ENCODE measurements around the gene ATP13A4.

The ATP13A4 gene

DNA sequence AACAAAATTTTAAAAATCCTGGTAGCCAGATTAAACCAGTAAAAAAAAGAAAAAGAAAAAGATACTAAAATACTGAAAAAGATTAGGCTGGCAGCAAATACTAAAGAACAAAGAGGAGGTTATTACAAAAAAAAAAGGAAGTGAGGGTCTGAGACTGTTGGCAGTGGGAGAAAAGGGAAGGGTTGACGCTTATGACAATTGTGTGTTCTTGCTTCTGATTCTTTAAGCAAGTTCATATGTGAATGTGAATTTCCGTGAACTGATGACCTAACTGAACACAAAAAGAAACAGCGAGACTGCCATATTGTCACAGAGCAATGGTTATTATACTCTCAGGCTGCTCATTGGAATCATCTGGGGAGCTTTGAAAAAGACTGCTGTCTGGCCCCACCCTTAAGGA is 56.5 kb downstream of the ATP13A4 start:
- no peaks in the 10 kb centered on the region for H3K9me3 Mint-ChIP-seq
- H3K27me3 Mint-ChIP-seq: no peaks in the 10 kb centered on the region
- H3K4me1 Mint-ChIP-seq: no peaks in the 10 kb centered on the region
- DNase-seq: no peak
- no peaks in the 10 kb centered on the region for H3K36me3 Mint-ChIP-seq
- no peak overlapping the region for H3K4me3 Mint-ChIP-seq
- no peak overlapping the region for H3K27ac Mint-ChIP-seq
- no peak for ATAC-seq (replicated peaks)

- Mint-ChIP-seq H3K4me1 (no peaks in the 10 kb centered on the region), H3K9me3 (no peaks in the 10 kb centered on the region), H3K36me3 (no peaks in the 10 kb centered on the region), H3K4me3 (no peak overlapping the region), H3K27ac (no peak overlapping the region), H3K27me3 (no peaks in the 10 kb centered on the region)
- DNase-seq (no peak), ATAC-seq (replicated peaks) (no peak)
Measured at GRCh38 chr3:193496658-193497057, 58.0 kb downstream of the ATP13A4 start.

DNA sequence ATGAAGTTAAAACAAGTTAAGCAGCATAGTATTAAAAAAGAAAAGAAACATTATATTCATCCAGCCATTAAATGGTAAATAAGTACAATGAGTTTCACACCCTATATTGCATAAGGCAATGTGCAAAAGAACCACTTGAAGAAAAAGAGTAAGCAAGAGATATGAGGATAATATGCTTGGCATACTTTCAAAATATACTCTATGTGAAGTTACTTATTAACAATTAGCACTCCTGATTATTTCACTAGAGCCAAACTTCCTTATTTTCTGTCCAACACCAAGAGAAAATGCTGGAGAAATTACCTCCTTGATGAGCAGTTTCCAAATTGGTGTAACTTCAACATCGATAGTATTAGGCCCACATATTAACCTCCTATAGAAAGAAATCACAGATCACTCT is 63.7 kb downstream of the ATP13A4 start:
- H3K4me1 Mint-ChIP-seq: no peaks in the 10 kb centered on the region
- ATAC-seq (replicated peaks) (no peak), DNase-seq (no peak)
- H3K9me3 Mint-ChIP-seq: no peaks in the 10 kb centered on the region
- H3K36me3 Mint-ChIP-seq: no peaks in the 10 kb centered on the region
- no peak overlapping the region for H3K4me3 Mint-ChIP-seq
- peaks cover 5 to 6% of the 10 kb centered on the region in 2 donors for H3K27me3 Mint-ChIP-seq
- H3K27ac Mint-ChIP-seq: no peak overlapping the region

- Mint-ChIP-seq H3K9me3 (no peaks in the 10 kb centered on the region), H3K4me3 (no peak overlapping the region), H3K4me1 (no peaks in the 10 kb centered on the region), H3K27ac (no peak overlapping the region), H3K36me3 (no peaks in the 10 kb centered on the region), H3K27me3 (peaks cover 5 to 6% of the 10 kb centered on the region in 2 donors)
- ATAC-seq (replicated peaks) (no peak), DNase-seq (no peak)
Measured at GRCh38 chr3:193490580-193490979, 64.1 kb downstream of the ATP13A4 start.

GRCh38 chr3:193489949-193490348 is 64.7 kb downstream of the ATP13A4 start:
- H3K36me3 Mint-ChIP-seq: no peaks in the 10 kb centered on the region
- H3K9me3 Mint-ChIP-seq: no peaks in the 10 kb centered on the region
- ATAC-seq (replicated peaks): no peak
- no peak overlapping the region for H3K4me3 Mint-ChIP-seq
- DNase-seq: no peak
- H3K27ac Mint-ChIP-seq: no peak overlapping the region
- no peaks in the 10 kb centered on the region for H3K4me1 Mint-ChIP-seq
- peaks cover 5 to 6% of the 10 kb centered on the region in 2 donors for H3K27me3 Mint-ChIP-seq

DNA sequence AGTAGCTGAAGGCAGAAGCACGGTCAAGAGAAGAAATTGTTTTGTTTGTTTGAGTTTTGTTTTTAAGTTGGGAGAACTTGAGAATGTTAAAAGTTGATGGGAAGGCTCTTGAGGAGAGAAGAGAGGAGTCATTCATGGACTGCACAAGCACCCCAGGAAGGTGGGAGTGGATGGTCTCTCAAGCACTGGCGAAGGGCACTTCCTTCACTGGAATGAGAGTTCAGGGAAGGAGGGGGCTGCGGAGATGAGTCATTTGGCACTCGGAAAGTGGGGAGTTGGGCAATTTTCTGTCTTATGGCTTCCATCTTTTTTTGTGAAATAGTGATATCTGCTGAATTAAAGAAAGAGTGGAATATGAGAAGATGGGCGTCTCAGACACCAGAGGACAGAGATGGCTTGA is 66.0 kb downstream of the ATP13A4 start:
- no peak overlapping the region for H3K27ac Mint-ChIP-seq

GRCh38 chr3:193483988-193484539 is 70.6 kb downstream of the ATP13A4 start:
- Mint-ChIP-seq H3K27ac (no peak overlapping the region), H3K4me1 (no peaks in the 10 kb centered on the region), H3K27me3 (peaks cover 5 to 6% of the 10 kb centered on the region in 2 donors), H3K4me3 (no peak overlapping the region), H3K36me3 (no peaks in the 10 kb centered on the region), H3K9me3 (no peaks in the 10 kb centered on the region)
- ATAC-seq (replicated peaks): no peak
- DNase-seq: no peak

More for the DNA sequence above, 66.0 kb downstream of the ATP13A4 start:
- no peak for ATAC-seq (replicated peaks)
- no peaks in the 10 kb centered on the region for H3K36me3 Mint-ChIP-seq
- peaks cover 5 to 6% of the 10 kb centered on the region in 2 donors for H3K27me3 Mint-ChIP-seq
- H3K4me3 Mint-ChIP-seq: no peak overlapping the region
- no peaks in the 10 kb centered on the region for H3K4me1 Mint-ChIP-seq
- DNase-seq: no peak
- H3K9me3 Mint-ChIP-seq: no peaks in the 10 kb centered on the region

DNA sequence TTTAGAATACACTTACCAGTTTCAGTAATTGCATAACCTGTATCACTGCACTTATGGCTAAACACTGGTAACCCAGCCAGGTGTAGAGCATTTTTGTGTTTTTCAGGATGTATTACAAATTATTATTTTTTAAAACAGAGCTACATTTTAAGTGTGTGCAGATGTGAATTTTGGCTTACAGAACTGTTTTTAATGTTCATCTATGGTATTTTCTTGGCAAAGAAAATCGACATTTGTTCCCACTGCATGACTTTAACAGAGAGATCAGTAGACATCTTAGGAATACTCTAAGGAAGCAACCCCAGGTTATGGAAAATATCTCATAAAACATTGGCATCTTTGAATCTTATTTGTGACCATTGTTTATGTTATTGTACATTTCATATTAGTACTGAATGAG is 73.3 kb downstream of the ATP13A4 start:
- H3K27me3 Mint-ChIP-seq: peaks cover 4 to 8% of the 10 kb centered on the region in 2 donors
- no peaks in the 10 kb centered on the region for H3K9me3 Mint-ChIP-seq
- no peak overlapping the region for H3K27ac Mint-ChIP-seq
- no peaks in the 10 kb centered on the region for H3K36me3 Mint-ChIP-seq
- no peaks in the 10 kb centered on the region for H3K4me1 Mint-ChIP-seq
- H3K4me3 Mint-ChIP-seq: no peak overlapping the region
- DNase-seq: no peak
- ATAC-seq (replicated peaks): no peak

DNA sequence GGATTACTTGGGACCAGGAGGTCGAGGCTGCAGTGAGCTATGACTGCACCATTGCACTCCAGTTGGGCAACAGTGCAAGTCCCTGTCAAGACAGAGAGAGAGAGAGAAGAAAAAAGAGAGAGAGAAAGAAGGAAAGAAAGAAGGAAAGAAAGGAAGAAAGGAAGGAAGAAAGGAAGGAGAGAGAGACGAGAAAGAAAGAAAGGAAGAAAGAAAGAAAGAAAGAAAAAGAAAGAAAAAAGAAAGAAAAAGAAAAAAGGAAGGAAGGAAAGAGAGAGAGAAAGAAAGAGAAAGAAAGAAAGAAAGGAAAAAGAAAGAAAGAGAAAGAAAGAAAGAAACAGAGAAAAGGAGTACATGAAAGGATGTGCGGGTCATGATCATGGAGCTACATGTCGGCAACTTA is 80.2 kb downstream of the ATP13A4 start:
- ATAC-seq (replicated peaks) (no peak), DNase-seq (no peak)
- H3K27me3 Mint-ChIP-seq: peaks cover 14 to 19% of the 10 kb centered on the region in 2 donors
- H3K4me3 Mint-ChIP-seq: no peak overlapping the region
- no peaks in the 10 kb centered on the region for H3K4me1 Mint-ChIP-seq
- no peaks in the 10 kb centered on the region for H3K9me3 Mint-ChIP-seq
- no peaks in the 10 kb centered on the region for H3K36me3 Mint-ChIP-seq
- H3K27ac Mint-ChIP-seq: no peak overlapping the region

GRCh38 chr3:193470710-193471109 is 84.0 kb downstream of the ATP13A4 start:
- no peaks in the 10 kb centered on the region for H3K9me3 Mint-ChIP-seq
- DNase-seq: no peak
- H3K4me1 Mint-ChIP-seq: no peaks in the 10 kb centered on the region
- H3K27ac Mint-ChIP-seq: no peak overlapping the region
- H3K27me3 Mint-ChIP-seq: peaks cover 12 to 14% of the 10 kb centered on the region in 2 donors
- ATAC-seq (replicated peaks): no peak
- H3K4me3 Mint-ChIP-seq: no peak overlapping the region
- peaks cover 0 to 4% of the 10 kb centered on the region in 2 donors for H3K36me3 Mint-ChIP-seq

DNA sequence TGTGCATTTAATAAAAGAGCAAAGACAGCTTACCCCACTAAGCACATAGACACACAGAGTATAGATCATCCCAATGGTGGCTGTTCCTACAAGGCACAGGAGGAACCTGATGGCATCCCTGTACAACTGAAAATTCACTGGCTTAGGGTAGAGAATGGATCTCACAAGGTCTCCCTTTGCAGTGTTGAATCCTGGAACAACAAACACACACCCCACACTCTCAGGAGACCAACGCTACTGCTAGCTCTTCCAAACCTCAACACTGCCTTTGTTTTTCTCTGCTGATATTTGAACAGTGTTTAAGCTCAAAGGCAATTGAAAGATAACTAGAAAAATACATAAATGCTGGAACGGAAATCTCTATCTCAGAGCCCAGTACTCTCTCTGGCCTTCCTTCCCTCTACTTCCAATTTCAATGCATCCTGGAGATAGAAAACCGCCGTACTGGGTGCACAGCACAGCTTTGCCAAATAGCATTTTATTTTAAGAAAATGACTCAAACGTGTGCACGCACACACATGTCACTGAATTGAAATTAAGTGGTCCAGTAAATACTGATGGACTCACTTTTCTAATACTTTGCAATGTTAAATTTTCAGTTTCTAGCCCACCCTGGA is 88.6 kb downstream of the ATP13A4 start:
- Mint-ChIP-seq H3K4me1 (no peaks in the 10 kb centered on the region), H3K27ac (no peak overlapping the region), H3K27me3 (peaks cover 0 to 5% of the 10 kb centered on the region in 2 donors), H3K4me3 (no peak overlapping the region), H3K9me3 (no peaks in the 10 kb centered on the region), H3K36me3 (peaks cover 0 to 4% of the 10 kb centered on the region in 2 donors)
- DNase-seq (no peak), ATAC-seq (replicated peaks) (no peak)

GRCh38 chr3:193464889-193465288 is 89.8 kb downstream of the ATP13A4 start:
- Mint-ChIP-seq H3K4me3 (no peak overlapping the region), H3K9me3 (no peaks in the 10 kb centered on the region), H3K4me1 (no peaks in the 10 kb centered on the region), H3K27ac (peak overlapping the region; percentile 57), H3K27me3 (peaks cover 5 to 9% of the 10 kb centered on the region in 2 donors), H3K36me3 (peaks cover 0 to 4% of the 10 kb centered on the region in 2 donors)
- ATAC-seq (replicated peaks) (no peak), DNase-seq (no peak)

DNA sequence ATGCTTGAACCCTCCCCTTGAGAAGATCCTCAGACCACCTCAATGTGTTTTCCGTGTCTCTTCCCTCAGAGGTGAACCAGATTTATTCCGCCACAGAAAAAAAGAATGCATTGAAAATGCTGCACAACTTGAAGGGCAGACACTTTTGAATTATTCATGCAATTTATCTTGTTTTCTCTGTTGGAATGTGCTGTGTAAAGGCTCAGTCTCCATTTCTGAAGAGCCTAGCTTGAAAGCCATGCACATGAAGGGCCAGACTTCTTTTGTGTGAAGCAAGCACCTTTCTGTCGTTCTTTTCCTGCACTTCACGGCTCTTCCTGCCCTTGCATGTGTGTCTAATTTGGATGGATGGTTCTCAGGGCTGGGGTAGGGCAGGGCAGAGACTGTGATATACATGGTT is 97.2 kb downstream of the ATP13A4 start:
- no peak for ATAC-seq (replicated peaks)
- Mint-ChIP-seq H3K4me3 (no peak overlapping the region), H3K27me3 (peaks cover 11 to 18% of the 10 kb centered on the region in 2 donors), H3K27ac (no peak overlapping the region), H3K36me3 (no peaks in the 10 kb centered on the region), H3K9me3 (no peaks in the 10 kb centered on the region), H3K4me1 (no peaks in the 10 kb centered on the region)
- no peak for DNase-seq

DNA sequence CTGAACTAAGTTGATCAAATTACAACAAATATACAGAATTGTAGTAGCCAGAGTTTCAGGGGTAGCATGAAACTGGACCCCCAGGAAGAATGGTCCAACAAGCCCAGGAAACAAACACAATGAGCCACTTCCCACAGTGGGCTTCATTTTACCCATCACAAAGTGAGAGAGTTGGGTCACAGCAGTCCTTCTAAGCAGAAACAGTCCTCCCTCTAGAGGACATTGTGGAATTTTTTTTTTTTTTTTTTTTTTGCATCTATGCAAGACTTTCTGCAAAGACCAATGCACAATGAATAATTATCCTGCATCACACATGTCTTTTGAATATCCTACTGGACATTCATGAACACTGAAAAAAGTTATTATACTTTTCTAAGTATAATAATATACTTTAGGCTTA is 102.4 kb downstream of the ATP13A4 start:
- Mint-ChIP-seq H3K27me3 (peaks cover 5 to 10% of the 10 kb centered on the region in 2 donors), H3K4me1 (peaks cover 4 to 8% of the 10 kb centered on the region in 2 donors), H3K4me3 (no peak overlapping the region), H3K36me3 (no peaks in the 10 kb centered on the region), H3K27ac (no peak overlapping the region), H3K9me3 (no peaks in the 10 kb centered on the region)
- no peak for DNase-seq
- ATAC-seq (replicated peaks): no peak

DNA sequence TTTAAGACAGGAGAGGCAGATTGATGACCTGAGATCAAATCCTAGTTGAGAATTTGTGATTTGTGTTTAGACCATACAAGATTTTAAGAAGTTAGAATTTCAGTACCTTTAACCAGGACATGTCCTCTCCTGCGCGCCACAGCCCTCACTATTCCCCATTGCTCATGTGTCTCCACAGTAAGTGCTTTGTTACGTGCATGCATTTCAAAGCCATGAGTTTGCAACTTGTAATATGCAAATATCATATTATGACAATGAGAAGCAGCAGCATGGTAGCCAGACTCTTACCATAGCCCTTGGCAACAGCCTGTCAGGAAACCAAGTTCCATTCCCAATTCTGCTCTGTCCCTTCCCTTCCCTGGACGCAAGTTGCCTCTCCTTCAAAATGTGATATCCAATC is 102.8 kb downstream of the ATP13A4 start:
- no peak overlapping the region for H3K27ac Mint-ChIP-seq
- H3K27me3 Mint-ChIP-seq: peaks cover 5 to 10% of the 10 kb centered on the region in 2 donors
- no peak overlapping the region for H3K4me3 Mint-ChIP-seq
- no peaks in the 10 kb centered on the region for H3K9me3 Mint-ChIP-seq
- no peak for DNase-seq
- no peaks in the 10 kb centered on the region for H3K36me3 Mint-ChIP-seq
- H3K4me1 Mint-ChIP-seq: peaks cover 8 to 12% of the 10 kb centered on the region in 2 donors
- ATAC-seq (replicated peaks): no peak
